ENCODE measurements around the gene OTOS.

Gene OTOS

GRCh38 chr2:240114233-240114632 lies 26.2 kb downstream of the OTOS start:
- no peak for DNase-seq (ENCODE audit: low read depth)

GRCh38 chr2:240112914-240113690 lies 27.4 kb downstream of the OTOS start:
- DNase-seq (ENCODE audit: low read depth): no peak

DNA sequence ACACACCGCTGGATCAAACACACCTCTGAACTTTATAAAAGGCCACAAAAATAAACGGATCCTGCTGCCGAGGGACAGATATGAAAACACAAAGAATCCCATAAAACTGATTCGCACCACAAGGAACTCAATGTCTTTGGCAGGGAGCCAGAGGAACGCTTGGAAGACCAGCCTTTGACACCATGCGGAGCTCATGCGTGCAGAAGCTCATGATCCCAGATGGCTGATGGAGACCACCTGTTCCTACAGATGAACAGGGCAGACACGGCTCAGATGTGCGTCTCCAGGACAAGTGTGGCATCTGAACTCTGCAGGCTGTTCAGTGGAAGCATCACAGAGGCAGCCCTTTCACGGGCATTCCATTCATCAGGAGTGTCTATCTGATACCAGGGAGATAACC lies 29.2 kb downstream of the OTOS start:
- DNase-seq (ENCODE audit: low read depth): no peak

DNA sequence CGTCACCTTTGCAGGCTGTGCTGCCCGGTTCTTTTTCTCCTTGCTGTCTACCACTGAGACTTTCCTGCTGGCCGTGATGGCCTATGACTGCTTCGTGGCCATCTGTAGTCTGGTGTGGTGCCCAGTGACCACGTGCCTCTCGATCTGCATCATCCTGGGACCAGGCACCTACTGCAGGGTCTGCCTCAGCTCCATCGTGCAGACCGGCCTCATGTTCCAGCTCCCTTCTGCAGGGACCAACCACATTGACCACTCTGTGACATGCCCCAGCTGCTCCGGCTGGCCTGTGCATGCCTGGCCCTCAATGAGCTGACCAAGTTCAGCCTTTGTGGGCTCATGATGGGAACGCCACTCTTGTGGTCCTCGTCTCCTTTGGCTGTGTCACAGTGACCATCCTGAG lies 31.1 kb downstream of the OTOS start:
- no peak for DNase-seq (ENCODE audit: low read depth)

- no peak for DNase-seq (ENCODE audit: low read depth)
These were observed 33.0 kb downstream of the OTOS start for GRCh38 chr2:240107477-240107796.

- DNase-seq (ENCODE audit: low read depth): no peak
These were observed 33.5 kb downstream of the OTOS start for GRCh38 chr2:240106765-240107476.

GRCh38 chr2:240105982-240106381 lies 34.5 kb downstream of the OTOS start:
- no peak for DNase-seq (ENCODE audit: low read depth)

DNA sequence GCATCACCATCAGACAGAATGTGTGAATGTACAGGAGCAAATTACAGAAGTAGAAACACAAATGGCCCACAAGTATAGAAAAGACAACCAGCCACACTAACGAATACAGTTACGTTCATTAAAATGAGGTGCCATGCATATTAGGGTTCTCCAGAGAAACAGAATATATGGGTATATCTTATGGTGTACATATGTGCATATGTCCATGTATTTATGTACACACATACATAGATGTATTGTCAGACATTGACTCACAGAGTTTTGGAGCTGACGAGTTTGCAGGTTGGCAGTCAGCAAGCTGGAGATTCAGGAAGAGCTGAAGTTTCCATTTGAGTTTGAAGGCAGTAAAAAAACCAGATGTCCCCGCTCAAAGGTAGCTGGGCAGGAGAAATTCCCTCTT lies 37.3 kb downstream of the OTOS start:
- DNase-seq (ENCODE audit: low read depth): no peak

- DNase-seq (ENCODE audit: low read depth): no peak
These were observed 42.1 kb downstream of the OTOS start for GRCh38 chr2:240098349-240098748.

GRCh38 chr2:240095556-240096523 lies 44.6 kb downstream of the OTOS start:
- DNase-seq (ENCODE audit: low read depth): no peak

GRCh38 chr2:240089306-240089705 lies 51.2 kb downstream of the OTOS start:
- no peak for DNase-seq (ENCODE audit: low read depth)

Measured in T follicular helper cell (primary cell).